CD14-positive monocyte (primary cell): ENCODE data around the gene SLC28A1. TPM values are rescaled to one million over a fixed set of nuclear protein-coding genes. Genes with fewer than 3 reads are reported as not detected.

Experiments used
- DNase-seq, 3 donors: peaks; one replicate each; pipeline ENCODE4 v3.0.0-alpha.2; 2011 to 2022
- H2AFZ ChIP-seq: 2 replicates; pipeline ENCODE4 v1.6.0; 2012; ENCODE audit warnings: mild to moderate bottlenecking, low read depth, low read length, inconsistent platforms; ENCODE audit not compliant: insufficient read depth, poor library complexity, severe bottlenecking
- H3K27ac ChIP-seq, 2 donors: 1 replicate in 1 of 2; 2 replicates in 1 of 2; pipeline ENCODE4 v1.5.1; 2012 to 2013; ENCODE audit warnings: low read length in 2 of 2, control low read depth in 1 of 2, inconsistent platforms in 1 of 2, low read depth in 1 of 2, mild to moderate bottlenecking in 1 of 2
- H3K27me3 ChIP-seq, 2 donors: one replicate each; pipeline versions ENCODE4 v1.6.0 to v1.6.1; 2011 to 2013; ENCODE audit warnings: low read length in 2 of 2; ENCODE audit not compliant: control insufficient read depth in 2 of 2, insufficient read depth in 2 of 2
- H3K36me3 ChIP-seq, 2 donors: replicated peaks in 1 of 2; 1 replicate in 1 of 2; 2 replicates in 1 of 2; pipeline versions ENCODE4 v1.5.1 to v1.6.1; 2012 to 2013; ENCODE audit warnings: low read length in 2 of 2, control low read depth in 1 of 2, inconsistent platforms in 1 of 2, mild to moderate bottlenecking in 1 of 2; ENCODE audit not compliant: insufficient read depth in 2 of 2, control insufficient read depth in 1 of 2
- H3K4me1 ChIP-seq, 2 donors: 1 replicate in 1 of 2; 2 replicates in 1 of 2; pipeline versions ENCODE4 v1.5.1 to v1.6.1; 2012 to 2013; ENCODE audit warnings: low read length in 2 of 2, control low read depth in 1 of 2, inconsistent platforms in 1 of 2, mild to moderate bottlenecking in 1 of 2, moderate library complexity in 1 of 2; ENCODE audit not compliant: insufficient read depth in 2 of 2, control insufficient read depth in 1 of 2
- H3K4me2 ChIP-seq: replicated peaks from 2 replicates; pipeline ENCODE3; 2012; ENCODE audit warnings: low read length, moderate library complexity, mild to moderate bottlenecking; ENCODE audit not compliant: poor library complexity, severe bottlenecking; ENCODE audit errors: extremely low read depth
- H3K4me3 ChIP-seq, 3 experiments: fragments of 200-600 bp in 1 of 3; sonication (generic) in 1 of 3; replicated peaks in 1 of 3; 1 replicate in 2 of 3; 2 replicates in 1 of 3; pipeline ENCODE4 v1.5.1; 2011 to 2013; ENCODE audit warnings: low read length in 3 of 3, mild to moderate bottlenecking in 3 of 3, control low read depth in 2 of 3, low read depth in 2 of 3, inconsistent platforms in 1 of 3, moderate library complexity in 1 of 3
- H3K79me2 ChIP-seq: 2 replicates; pipeline ENCODE4 v1.6.0; 2012; ENCODE audit warnings: mild to moderate bottlenecking, control low read depth, inconsistent platforms, low read length, moderate library complexity; ENCODE audit not compliant: insufficient read depth
- H3K9ac ChIP-seq: 2 replicates; pipeline ENCODE4 v1.6.0; 2017; ENCODE audit warnings: low read length, mild to moderate bottlenecking; ENCODE audit not compliant: insufficient read depth, poor library complexity, severe bottlenecking
- H3K9me3 ChIP-seq, 2 donors: replicated peaks in 1 of 2; 1 replicate in 1 of 2; 2 replicates in 1 of 2; pipeline versions ENCODE4 v1.5.1 to v1.6.1; 2012 to 2013; ENCODE audit warnings: low read length in 2 of 2, control low read depth in 1 of 2; ENCODE audit not compliant: control insufficient read depth in 1 of 2, insufficient read depth in 1 of 2
- H4K20me1 ChIP-seq: 2 replicates; pipeline ENCODE4 v1.6.0; 2012; ENCODE audit warnings: mild to moderate bottlenecking, low read length, control low read depth, moderate library complexity; ENCODE audit not compliant: insufficient read depth
- H3K27ac Mint-ChIP-seq, 7 donors: one replicate each; pipeline ENCODE4 v1.8.0; 2020; ENCODE audit warnings: mild to moderate bottlenecking in 7 of 7, mixed read lengths in 7 of 7, moderate library complexity in 6 of 7, inconsistent platforms in 2 of 7
- H3K27me3 Mint-ChIP-seq, 3 donors: one replicate each; pipeline ENCODE4 v1.8.0; 2021 to 2022; ENCODE audit warnings: low read depth in 3 of 3, mild to moderate bottlenecking in 3 of 3, mixed read lengths in 3 of 3, moderate library complexity in 3 of 3, inconsistent platforms in 1 of 3
- H3K36me3 Mint-ChIP-seq, 2 donors: one replicate each; pipeline ENCODE4 v1.8.0; 2020; ENCODE audit warnings: mixed read lengths in 2 of 2, inconsistent platforms in 1 of 2, mild to moderate bottlenecking in 1 of 2
- H3K4me1 Mint-ChIP-seq: one replicate; pipeline ENCODE4 v1.8.0; 2020; ENCODE audit warnings: mild to moderate bottlenecking, mixed read lengths
- H3K4me3 Mint-ChIP-seq, 2 donors: one replicate each; pipeline ENCODE4 v1.8.0; 2020; ENCODE audit warnings: mild to moderate bottlenecking in 2 of 2, mixed read lengths in 2 of 2, moderate library complexity in 1 of 2
- H3K9me3 Mint-ChIP-seq, 7 donors: one replicate each; pipeline ENCODE4 v1.8.0; 2020 to 2022; ENCODE audit warnings: mixed read lengths in 7 of 7, mild to moderate bottlenecking in 6 of 7, moderate library complexity in 6 of 7, inconsistent platforms in 2 of 7
- CTCF ChIP-seq: fragments of 200-600 bp; IDR thresholded peaks from one replicate; pipeline ENCODE4 v1.8.0; 2022; ENCODE audit warnings: antibody characterized with exemption, mild to moderate bottlenecking
- WGBS: methylation state at CpG from one replicate; pipeline ENCODE4 v1.1.5; 2013; ENCODE audit warnings: missing lambda C conversion rate; ENCODE audit not compliant: insufficient coverage; 5-methylcytosine and 5-hydroxymethylcytosine counted together
- intact Hi-C, 2 donors: fragments of 100-400 bp; cut with micrococcal nuclease; formaldehyde crosslinking; loops; one replicate each; pipeline versions ENCODE4 v1.15.0 to v1.15.1; 2023
- polyA plus RNA-seq, 3 donors: library from polyadenylated mRNA; depleted of rRNA in 1 of 3; unstranded in 2 of 3; stranded (reverse) in 1 of 3; fragments of 300-500 nt in 2 of 3; fragments of >200 nt in 1 of 3; fragmentation: Illumina TruSeq in 2 of 3; gene quantifications; 1 replicate in 2 of 3; 2 replicates in 1 of 3; pipeline ENCODE4 v1.2.3, GENCODE V29; 2012 to 2021

Gene SLC28A1
- polyA plus RNA-seq, 3 donors, result not detected

- Mint-ChIP-seq H3K9me3 (peaks cover 0 to 5% (median 0%) of the 10 kb centered on the region in 7 donors), H3K4me1 (peaks cover 3% of the 10 kb centered on the region), H3K27me3 (peaks cover 0 to 3% (median 0%) of the 10 kb centered on the region in 3 donors), H3K27ac (no peak overlapping the region), H3K4me3 (no peak overlapping the region), H3K36me3 (no peaks in the 10 kb centered on the region)
- no peak for DNase-seq
- Histone ChIP-seq H3K4me1 (no peaks in the 10 kb centered on the region), H3K9ac (no peak overlapping the region), H4K20me1 (no peaks in the 10 kb centered on the region), H3K27me3 (no peaks in the 10 kb centered on the region), H3K36me3 (no peaks in the 10 kb centered on the region), H3K27ac (no peak overlapping the region), H3K4me3 (no peak overlapping the region), H3K4me2 (no peak overlapping the region), H3K79me2 (no peaks in the 10 kb centered on the region), H2AFZ (no peak overlapping the region), H3K9me3 (no peaks in the 10 kb centered on the region)
- TF ChIP-seq CTCF, result no peak
- intact Hi-C loops, result no loop called here
- WGBS, result no CpG with 5 or more reads among the region's 1 CpG
These were observed 2.5 kb downstream of the SLC28A1 start for GRCh38 chr15:84886984-84887299.

- Mint-ChIP-seq H3K27me3 (peaks cover 0 to 2% (median 0%) of the 10 kb centered on the region in 3 donors), H3K9me3 (peaks cover 0 to 5% (median 0%) of the 10 kb centered on the region in 7 donors), H3K4me1 (peaks cover 3% of the 10 kb centered on the region), H3K27ac (no peak overlapping the region), H3K4me3 (no peak overlapping the region), H3K36me3 (no peaks in the 10 kb centered on the region)
- no peak for TF ChIP-seq CTCF
- Histone ChIP-seq H3K27ac (no peak overlapping the region), H3K79me2 (no peaks in the 10 kb centered on the region), H2AFZ (no peak overlapping the region), H3K4me3 (no peak overlapping the region), H3K4me1 (no peaks in the 10 kb centered on the region), H3K36me3 (no peaks in the 10 kb centered on the region), H4K20me1 (no peaks in the 10 kb centered on the region), H3K4me2 (no peak overlapping the region), H3K9me3 (no peaks in the 10 kb centered on the region), H3K27me3 (no peaks in the 10 kb centered on the region), H3K9ac (no peak overlapping the region)
- intact Hi-C loops, result no loop called here
- DNase-seq, result no peak
- WGBS, result 94% methylated on average over 3 of the region's 4 CpGs
These were observed 3.5 kb downstream of the SLC28A1 start for GRCh38 chr15:84887938-84888337.
